HG03354 (cell line): ENCODE data around the gene DQX1.
A peak's percentile ranks its signal among the peaks of the same experiment; 100 is the strongest.
"Not testable (repeated sequence)": the region's sequence is repeated elsewhere in the genome, so short reads cannot be mapped to it uniquely, and the experiment has no call there.

Experiments
- ATAC-seq: cut with Tn5 transposase; IDR thresholded peaks from one replicate; pipeline ENCODE4 v1.9.1; 2021; ENCODE audit warnings: mild to moderate bottlenecking; ENCODE audit not compliant: unreplicated experiment, poor library complexity, severe bottlenecking

DQX1 gene

GRCh38 chr2:74472945-74473258, 53.1 kb downstream of the DQX1 start:
- no peak for ATAC-seq

- peak; percentile 95 for ATAC-seq
These were observed 53.7 kb downstream of the DQX1 start, which contains the start of gene MRPL53 for GRCh38 chr2:74472086-74472944. MRPL53 (minus strand) TSS chr2:74472680; CDS start chr2:74472660, 20 bp downstream.

- ATAC-seq, result no peak
These were observed 54.5 kb downstream of the DQX1 start for GRCh38 chr2:74471332-74472065.

- not testable (repeated sequence) for ATAC-seq
These were observed 55.3 kb downstream of the DQX1 start for GRCh38 chr2:74470742-74471141.
